K562 (cell line): ENCODE data around the gene KCNE1. TPM values are rescaled to one million over a fixed set of nuclear protein-coding genes. Genes with fewer than 3 reads are reported as not detected.

Source experiments
- ARID1B ChIP-seq: fragments of 450-650 bp; IDR thresholded peaks from 2 replicates; pipeline ENCODE4 v1.6.1; 2016; ENCODE audit warnings: antibody characterized with exemption, mild to moderate bottlenecking, inconsistent platforms
- CHD1 ChIP-seq: fragments of 200-600 bp; sonication (generic); IDR thresholded peaks from one replicate; pipeline ENCODE4 v1.6.1; 2012; ENCODE audit warnings: mild to moderate bottlenecking, moderate library complexity, low read length, inconsistent platforms
- CHD2 ChIP-seq: IDR thresholded peaks from 2 replicates; pipeline ENCODE4 v1.6.1; 2011; ENCODE audit warnings: low read depth, low read length
- ELF1 ChIP-seq: fragments of 200-800 bp; sonication (Bioruptor generic); IDR thresholded peaks from 2 replicates; pipeline ENCODE4 v1.6.1; 2016; ENCODE audit warnings: missing genetic modification characterization, missing compliant biosample characterization
- FOXA3 ChIP-seq, 2 experiments: fragments of 450-650 bp in 1 of 2; sonication (generic) in 1 of 2; formaldehyde crosslinking; IDR thresholded peaks in 1 of 2; conservative IDR thresholded peaks in 1 of 2; 2 replicates each; pipeline versions ENCODE4 v1.4.0 to v1.8.0; 2020 to 2022; ENCODE audit warnings: mild to moderate bottlenecking in 2 of 2, missing genetic modification reagents in 1 of 2
- ILF3 ChIP-seq: fragments of 450-650 bp; IDR thresholded peaks from 2 replicates; pipeline ENCODE4 v1.6.1; 2018; ENCODE audit warnings: antibody characterized with exemption, mild to moderate bottlenecking, moderate library complexity, borderline replicate concordance
- KDM5B ChIP-seq: fragments of 200-600 bp; sonication (generic); IDR thresholded peaks from 2 replicates; pipeline ENCODE4 v1.6.1; 2012; ENCODE audit warnings: low read depth, mild to moderate bottlenecking, moderate library complexity, low read length, control low read depth, inconsistent platforms; ENCODE audit not compliant: insufficient replicate concordance
- LCOR ChIP-seq: sonication (generic); formaldehyde crosslinking; IDR thresholded peaks from 2 replicates; pipeline ENCODE4 v1.8.0; 2022; ENCODE audit warnings: mild to moderate bottlenecking, missing genetic modification reagents
- MBD1 ChIP-seq: fragments of 250-450 bp; sonication (Bioruptor Pico); IDR thresholded peaks from 2 replicates; pipeline ENCODE4 v1.8.0; 2022; ENCODE audit warnings: inconsistent platforms
- MLLT1 ChIP-seq, 2 experiments: fragments of 450-650 bp; IDR thresholded peaks; 2 replicates each; pipeline ENCODE4 v1.6.1; 2016
- MYBL2 ChIP-seq, 2 experiments: fragments of 450-650 bp in 1 of 2; sonication (generic) in 1 of 2; formaldehyde crosslinking in 1 of 2; IDR thresholded peaks; 2 replicates each; pipeline versions ENCODE4 v1.6.1 to v1.8.1; 2017 to 2022; ENCODE audit warnings: borderline replicate concordance in 1 of 2, inconsistent platforms in 1 of 2, low read depth in 1 of 2, mild to moderate bottlenecking in 1 of 2, missing genetic modification reagents in 1 of 2, moderate library complexity in 1 of 2
- PPARD ChIP-seq: fragments of 250-450 bp; sonication (Bioruptor Pico); IDR thresholded peaks from 2 replicates; pipeline ENCODE4 v1.8.0; 2022; ENCODE audit warnings: inconsistent platforms, mild to moderate bottlenecking, moderate library complexity
- PTRF ChIP-seq: fragments of 450-650 bp; IDR thresholded peaks from 2 replicates; pipeline ENCODE4 v1.6.1; 2016; ENCODE audit warnings: mild to moderate bottlenecking, missing genetic modification characterization, missing compliant biosample characterization
- RBFOX2 ChIP-seq: fragments of 200-400 bp; formaldehyde crosslinking; IDR thresholded peaks from 2 replicates; pipeline ENCODE4 v1.6.1; 2017; ENCODE audit warnings: low read depth, mild to moderate bottlenecking, low read length, moderate library complexity
- SMARCA4 ChIP-seq: fragments of 450-650 bp; IDR thresholded peaks from 2 replicates; pipeline ENCODE4 v1.6.1; 2016
- SOX6 ChIP-seq: fragments of 450-650 bp; IDR thresholded peaks from 2 replicates; pipeline ENCODE4 v1.6.1; 2014; ENCODE audit warnings: mild to moderate bottlenecking
- TAF15 ChIP-seq: fragments of 200-400 bp; formaldehyde crosslinking; IDR thresholded peaks from 2 replicates; pipeline ENCODE4 v1.6.1; 2017; ENCODE audit warnings: mild to moderate bottlenecking, low read depth, low read length, moderate library complexity
- TEAD1 ChIP-seq, 2 experiments: fragments of 450-650 bp in 1 of 2; sonication (generic) in 1 of 2; formaldehyde crosslinking; IDR thresholded peaks; 2 replicates each; pipeline versions ENCODE4 v1.4.0 to v1.8.0; 2020 to 2022; ENCODE audit warnings: mild to moderate bottlenecking in 2 of 2, missing genetic modification reagents in 1 of 2
- TEAD2 ChIP-seq: fragments of 450-650 bp; IDR thresholded peaks from 2 replicates; pipeline ENCODE4 v1.6.1; 2016; ENCODE audit warnings: missing genetic modification characterization, control low read depth, missing compliant biosample characterization
- XRCC5 ChIP-seq: fragments of 200-400 bp; formaldehyde crosslinking; IDR thresholded peaks from 2 replicates; pipeline ENCODE4 v1.6.1; 2017; ENCODE audit warnings: low read depth, mild to moderate bottlenecking, low read length
- ZFX ChIP-seq: sonication (generic); formaldehyde crosslinking; IDR thresholded peaks from 2 replicates; pipeline ENCODE4 v1.8.0; 2022; ENCODE audit warnings: mild to moderate bottlenecking, missing genetic modification reagents, moderate library complexity
- ZNF449 ChIP-seq: fragments of 250-450 bp; sonication (Bioruptor Pico); IDR thresholded peaks from 2 replicates; pipeline ENCODE4 v1.8.0; 2022; ENCODE audit warnings: moderate library complexity, mild to moderate bottlenecking, inconsistent platforms
- ZNF695 ChIP-seq: fragments of 450-650 bp; formaldehyde crosslinking; IDR thresholded peaks from 2 replicates; pipeline ENCODE4 v1.4.0; 2020; ENCODE audit warnings: mild to moderate bottlenecking, moderate library complexity
- polyA plus RNA-seq, 8 experiments: library from polyadenylated mRNA; depleted of rRNA in 4 of 8; stranded (reverse) in 5 of 8; unstranded in 3 of 8; fragments of >200 nt; fragmentation: Nextera tagmentation in 2 of 8; fragmentation: Illumina TruSeq in 1 of 8; extraction: Ambion mirVana in 2 of 8; extraction: Trizol in 1 of 8; gene quantifications; 2 replicates each; pipeline versions ENCODE4 v1.2.1 to v1.2.3, GENCODE V29; 2011 to 2014; ENCODE audit warnings: inconsistent platforms in 1 of 8, missing spikeins in 1 of 8
- total RNA-seq, 7 experiments: library from RNA; depleted of rRNA in 6 of 7; stranded (reverse); fragments of >200 nt in 6 of 7; fragmentation: Illumina TruSeq in 2 of 7; extraction: Trizol in 2 of 7; gene quantifications; 2 replicates each; pipeline versions ENCODE4 v1.2.1 to v1.2.3, GENCODE V29; 2011 to 2021; ENCODE audit warnings: low replicate concordance in 1 of 7

Gene KCNE1
- total and polyA plus RNA-seq, 9 of the 15 experiments (the other 6 are each of a cell fraction or from before 2014, with no cell fraction given) = 0.05 to 0.22 (median 0.11) TPM; not detected in 3

- TF ChIP-seq KDM5B (no peak), MYBL2 (IDR thresholded peaks at IDR 0.05; ENCODE audit: low read depth) (no peak), MYBL2 (CRISPR knock-in tag; IDR thresholded peaks at IDR 0.05; ENCODE audit: borderline replicate concordance) (no peak), TAF15 (no peak), SOX6 (peak; percentile 22; the same call in 1 of the 2 replicates), ILF3 (no peak), TEAD1 (CRISPR knock-in tag; IDR thresholded peaks at IDR 0.05) (peak in 1 of 2 experiments; percentile 66; a peak in 1 of 4 replicates), MBD1 (CRISPR knock-in tag) (no peak), MLLT1 (IDR thresholded peaks at IDR 0.05) (no peak), CHD2 (no peak), LCOR (CRISPR knock-in tag) (no peak), ZNF449 (CRISPR knock-in tag) (no peak), PTRF (tag) (no peak), SMARCA4 (no peak), RBFOX2 (no peak), ELF1 (tag) (peak; percentile 21; the same call in 1 of the 2 replicates), TEAD2 (no peak), ZNF695 (no peak), ARID1B (0 out of 2 replicates have a peak, but pooled peaks have one; percentile 24), XRCC5 (0 out of 2 replicates have a peak, but pooled peaks have one; percentile 35), PPARD (CRISPR knock-in tag) (no peak), ZFX (no peak), CHD1 (no peak), FOXA3 (CRISPR knock-in tag; conservative IDR thresholded peaks at IDR 0.05 in 1 of 2, IDR thresholded peaks at IDR 0.05 in 1 of 2) (no peak)
Observed at GRCh38 chr21:34544032-34544496, 32.1 kb upstream of the KCNE1 start (continued).
